Uterus (tissue), 2 donors: ENCODE results near the gene SNF8.

Source experiments
- CTCF ChIP-seq, 4 experiments: fragments of 200-600 bp in 2 of 4; fragments of 450-650 bp in 2 of 4; sonication (generic) in 2 of 4; IDR thresholded peaks; one replicate each; pipeline ENCODE4 v1.5.1; 2016 to 2019; ENCODE audit warnings: antibody characterized with exemption in 4 of 4, mild to moderate bottlenecking in 2 of 4, moderate library complexity in 1 of 4
- POLR2A ChIP-seq, 2 donors: fragments of 450-650 bp; IDR thresholded peaks; one replicate each; pipeline ENCODE4 v1.6.1; 2016; ENCODE audit warnings: antibody characterized with exemption in 2 of 2, mild to moderate bottlenecking in 1 of 2, moderate library complexity in 1 of 2

- no peak for TF ChIP-seq CTCF (IDR thresholded peaks at IDR 0.05)
- TF ChIP-seq POLR2A (IDR thresholded peaks at IDR 0.05) = no peak
Observed at GRCh38 chr17:48905987-48906515, 38.6 kb downstream of the SNF8 start.
